Peyer's patch (tissue), 4 donors: ENCODE measurements around the gene FKBP1A. TPM values are rescaled to one million over a fixed set of nuclear protein-coding genes. Genes with fewer than 3 reads are reported as not detected.

Experiments used
- DNase-seq, 3 donors: peaks; one replicate each; pipeline ENCODE4 v3.0.0-alpha.2; 2017 to 2019
- H3K27ac ChIP-seq, 4 donors: fragments of 200-600 bp; sonication (generic); one replicate each; pipeline ENCODE4 v1.5.1; 2016 to 2019
- H3K27me3 ChIP-seq, 2 donors: fragments of 200-600 bp; sonication (generic); one replicate each; pipeline ENCODE4 v1.5.1; 2019
- H3K36me3 ChIP-seq, 3 donors: fragments of 200-600 bp; sonication (generic); one replicate each; pipeline ENCODE4 v1.5.1; 2016 to 2019
- H3K4me1 ChIP-seq, 4 donors: fragments of 200-600 bp; sonication (generic); one replicate each; pipeline ENCODE4 v1.5.1; 2016 to 2019
- H3K4me3 ChIP-seq, 4 donors: fragments of 200-600 bp; sonication (generic); 1 replicate in 3 of 4; 2 replicates in 1 of 4; pipeline ENCODE4 v1.5.1; 2016 to 2019; ENCODE audit warnings: mild to moderate bottlenecking in 1 of 4
- H3K9me3 ChIP-seq, 4 donors: fragments of 200-600 bp; sonication (generic); one replicate each; pipeline ENCODE4 v1.5.1; 2016 to 2019; ENCODE audit warnings: mild to moderate bottlenecking in 1 of 4
- CTCF ChIP-seq, 6 experiments: fragments of 450-650 bp in 4 of 6; fragments of 200-600 bp in 2 of 6; sonication (generic) in 1 of 6; IDR thresholded peaks; one replicate each; pipeline ENCODE4 v1.5.1; 2017 to 2019; ENCODE audit warnings: antibody characterized with exemption in 6 of 6, mild to moderate bottlenecking in 3 of 6, moderate library complexity in 1 of 6
- POLR2A ChIP-seq, 2 donors: fragments of 450-650 bp; IDR thresholded peaks; one replicate each; pipeline ENCODE4 v1.5.1; 2017; ENCODE audit warnings: antibody characterized with exemption in 2 of 2, mild to moderate bottlenecking in 2 of 2, moderate library complexity in 2 of 2
- total RNA-seq, 4 donors: library from RNA; depleted of rRNA; stranded (reverse); fragments of >200 nt; gene quantifications; one replicate each; pipeline ENCODE4 v1.1.0, GENCODE V29; 2016

Gene FKBP1A
- total RNA-seq, 4 donors from 2014 or later, result 76.9 to 165 (median 98.5) TPM

GRCh38 chr20:1437235-1437904 lies 44.5 kb upstream of the FKBP1A start:
- no peak overlapping the region for H3K4me3 ChIP-seq
- H3K27ac ChIP-seq, result no peak overlapping the region
- peak; percentile 71 to 89 (median 86) for DNase-seq
- H3K9me3 ChIP-seq, result no peaks in the 10 kb centered on the region
- peaks cover 0 to 4% (median 0%) of the 10 kb centered on the region in 4 donors for H3K4me1 ChIP-seq
- H3K36me3 ChIP-seq, result peaks cover 0 to 8% (median 0%) of the 10 kb centered on the region in 3 donors
- H3K27me3 ChIP-seq, result no peaks in the 10 kb centered on the region
- no peak for TF ChIP-seq POLR2A (IDR thresholded peaks at IDR 0.05)
- TF ChIP-seq CTCF (IDR thresholded peaks at IDR 0.05), result peak; percentile 75 to 91 (median 87)

GRCh38 chr20:1436263-1436662 lies 43.4 kb upstream of the FKBP1A start:
- H3K4me3 ChIP-seq, result no peak overlapping the region
- peaks cover 0 to 4% (median 0%) of the 10 kb centered on the region in 4 donors for H3K4me1 ChIP-seq
- no peaks in the 10 kb centered on the region for H3K9me3 ChIP-seq
- no peaks in the 10 kb centered on the region for H3K27me3 ChIP-seq
- no peak for TF ChIP-seq POLR2A (IDR thresholded peaks at IDR 0.05)
- TF ChIP-seq CTCF (IDR thresholded peaks at IDR 0.05), result no peak
- DNase-seq, result no peak
- H3K27ac ChIP-seq, result no peak overlapping the region
- no peaks in the 10 kb centered on the region for H3K36me3 ChIP-seq

- Histone ChIP-seq H3K27ac (no peak overlapping the region), H3K9me3 (no peaks in the 10 kb centered on the region), H3K4me1 (peaks cover 0 to 4% (median 0%) of the 10 kb centered on the region in 4 donors), H3K4me3 (no peak overlapping the region), H3K36me3 (no peaks in the 10 kb centered on the region), H3K27me3 (no peaks in the 10 kb centered on the region)
- TF ChIP-seq CTCF (IDR thresholded peaks at IDR 0.05) (no peak), POLR2A (IDR thresholded peaks at IDR 0.05) (no peak)
- no peak for DNase-seq
Measured at GRCh38 chr20:1435337-1435699, 42.5 kb upstream of the FKBP1A start.

GRCh38 chr20:1434571-1435336 lies 41.9 kb upstream of the FKBP1A start:
- Histone ChIP-seq H3K4me1 (peaks cover 0 to 4% (median 0%) of the 10 kb centered on the region in 4 donors), H3K27me3 (no peaks in the 10 kb centered on the region), H3K36me3 (no peaks in the 10 kb centered on the region), H3K9me3 (no peaks in the 10 kb centered on the region), H3K4me3 (no peak overlapping the region), H3K27ac (no peak overlapping the region)
- DNase-seq, result peak in 2 of 3 donors; percentile 80 to 86
- TF ChIP-seq POLR2A (IDR thresholded peaks at IDR 0.05) (no peak), CTCF (IDR thresholded peaks at IDR 0.05) (no peak)

GRCh38 chr20:1431158-1431557 lies 38.3 kb upstream of the FKBP1A start:
- DNase-seq, result no peak
- no peaks in the 10 kb centered on the region for H3K9me3 ChIP-seq
- no peak overlapping the region for H3K4me3 ChIP-seq
- no peaks in the 10 kb centered on the region for H3K27me3 ChIP-seq
- no peaks in the 10 kb centered on the region for H3K36me3 ChIP-seq
- H3K27ac ChIP-seq, result no peak overlapping the region
- TF ChIP-seq CTCF (IDR thresholded peaks at IDR 0.05) (no peak), POLR2A (IDR thresholded peaks at IDR 0.05) (no peak)
- H3K4me1 ChIP-seq, result peaks cover 0 to 4% (median 0%) of the 10 kb centered on the region in 4 donors
